Coronary artery (tissue), 2 donors: ENCODE results near the gene VPS8.

Experiments used
- DNase-seq: peaks from one replicate; pipeline ENCODE4 v3.0.0-alpha.2; 2017; ENCODE audit warnings: low spot score
- H3K27ac ChIP-seq, 2 donors: fragments of 200-600 bp; sonication (generic); one replicate each; pipeline ENCODE4 v1.5.1; 2016 to 2019
- H3K4me3 ChIP-seq: fragments of 200-600 bp; sonication (generic); 2 replicates; pipeline ENCODE4 v1.5.1; 2016; ENCODE audit warnings: mild to moderate bottlenecking, moderate library complexity
- CTCF ChIP-seq: fragments of 200-600 bp; sonication (generic); IDR thresholded peaks from one replicate; pipeline ENCODE4 v1.5.1; 2019; ENCODE audit warnings: antibody characterized with exemption

VPS8 gene

GRCh38 chr3:184864000-184864399 lies 52.0 kb downstream of the VPS8 start:
- DNase-seq, result no peak
- TF ChIP-seq CTCF, result no peak
- Histone ChIP-seq H3K4me3 (no peak overlapping the region), H3K27ac (no peak overlapping the region)

GRCh38 chr3:184868477-184868876 lies 56.5 kb downstream of the VPS8 start:
- H3K4me3 ChIP-seq, result no peak overlapping the region
- H3K27ac ChIP-seq, result no peak overlapping the region
- no peak for DNase-seq
- TF ChIP-seq CTCF, result no peak

GRCh38 chr3:184872200-184872599 lies 60.2 kb downstream of the VPS8 start:
- TF ChIP-seq CTCF, result no peak
- H3K4me3 ChIP-seq, result no peak overlapping the region
- H3K27ac ChIP-seq, result no peak overlapping the region
- no peak for DNase-seq

- DNase-seq, result no peak
Measured at GRCh38 chr3:184873141-184873540, 61.2 kb downstream of the VPS8 start.

GRCh38 chr3:184874709-184875644 lies 63.0 kb downstream of the VPS8 start:
- no peak for DNase-seq
- peak; percentile 23 for TF ChIP-seq CTCF
- Histone ChIP-seq H3K4me3 (no peak overlapping the region), H3K27ac (no peak overlapping the region)

More at GRCh38 chr3:184873141-184873540, 61.2 kb downstream of the VPS8 start:
- H3K4me3 ChIP-seq, result no peak overlapping the region
- no peak overlapping the region for H3K27ac ChIP-seq
- no peak for TF ChIP-seq CTCF

GRCh38 chr3:184880276-184881019 lies 68.5 kb downstream of the VPS8 start:
- TF ChIP-seq CTCF, result no peak
- no peak overlapping the region for H3K4me3 ChIP-seq
- no peak for DNase-seq
- H3K27ac ChIP-seq, result no peak overlapping the region
